Measurements from ENCODE around the gene CCDC178.

CCDC178 gene

DNA sequence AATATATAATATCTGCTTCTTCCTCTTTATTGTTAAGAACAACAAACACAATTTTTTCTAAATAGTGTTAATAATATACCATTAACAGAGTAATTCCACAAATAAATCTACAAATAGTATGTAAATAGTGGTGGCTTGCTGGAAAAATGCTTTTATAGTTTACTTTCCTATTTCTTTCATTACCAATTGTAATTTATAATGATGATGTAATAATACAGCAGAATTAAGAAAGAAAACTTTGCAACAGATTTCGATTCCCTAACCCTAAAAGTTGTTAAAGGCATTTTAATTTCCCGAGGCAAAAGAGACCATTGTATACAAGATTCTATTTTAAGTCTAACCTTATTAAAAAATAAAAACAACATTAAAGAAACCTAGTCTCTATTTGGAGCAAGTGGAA lies 307.9 kb downstream of the CCDC178 start:
- Histone ChIP-seq H3K36me3 (ENCODE audit: low read length) (no peaks in the 10 kb centered on the region), H3K9me2 (replicated peaks; ENCODE audit: insufficient read depth, low read length) (no peaks in the 10 kb centered on the region), H3K9ac (ENCODE audit: low read length) (no peak overlapping the region), H3K4me2 (ENCODE audit: low read depth, low read length, poor library complexity, severe bottlenecking) (no peak overlapping the region), H3K9me3 (ENCODE audit: insufficient read depth, low read length) (no peaks in the 10 kb centered on the region), H3K27me3 (ENCODE audit: low read length) (no peaks in the 10 kb centered on the region), H4K20me1 (ENCODE audit: low read depth, low read length) (peaks cover 4% of the 10 kb centered on the region; the same call in 1 of the 2 replicates), H2AFZ (ENCODE audit: low read depth, low read length, severe bottlenecking) (no peak overlapping the region), H3K27ac (ENCODE audit: low read depth, low read length) (no peak overlapping the region), H3K4me3 (ENCODE audit: insufficient read depth, low read length, poor library complexity, severe bottlenecking) (no peak overlapping the region), H3F3A (ENCODE audit: insufficient read depth) (no peaks in the 10 kb centered on the region), H3K79me2 (ENCODE audit: insufficient read depth, low read length) (no peaks in the 10 kb centered on the region)
- TF ChIP-seq EZH2phosphoT487 (conservative IDR thresholded peaks at IDR 0.05; ENCODE audit: low read length) = no peak
- TF ChIP-seq, protein P1, sequence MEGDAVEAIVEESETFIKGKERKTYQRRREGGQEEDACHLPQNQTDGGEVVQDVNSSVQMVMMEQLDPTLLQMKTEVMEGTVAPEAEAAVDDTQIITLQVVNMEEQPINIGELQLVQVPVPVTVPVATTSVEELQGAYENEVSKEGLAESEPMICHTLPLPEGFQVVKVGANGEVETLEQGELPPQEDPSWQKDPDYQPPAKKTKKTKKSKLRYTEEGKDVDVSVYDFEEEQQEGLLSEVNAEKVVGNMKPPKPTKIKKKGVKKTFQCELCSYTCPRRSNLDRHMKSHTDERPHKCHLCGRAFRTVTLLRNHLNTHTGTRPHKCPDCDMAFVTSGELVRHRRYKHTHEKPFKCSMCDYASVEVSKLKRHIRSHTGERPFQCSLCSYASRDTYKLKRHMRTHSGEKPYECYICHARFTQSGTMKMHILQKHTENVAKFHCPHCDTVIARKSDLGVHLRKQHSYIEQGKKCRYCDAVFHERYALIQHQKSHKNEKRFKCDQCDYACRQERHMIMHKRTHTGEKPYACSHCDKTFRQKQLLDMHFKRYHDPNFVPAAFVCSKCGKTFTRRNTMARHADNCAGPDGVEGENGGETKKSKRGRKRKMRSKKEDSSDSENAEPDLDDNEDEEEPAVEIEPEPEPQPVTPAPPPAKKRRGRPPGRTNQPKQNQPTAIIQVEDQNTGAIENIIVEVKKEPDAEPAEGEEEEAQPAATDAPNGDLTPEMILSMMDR (IDR thresholded peaks at IDR 0.05; ENCODE audit: insufficient read depth, low read length, poor library complexity, severe bottlenecking) = no peak

DNA sequence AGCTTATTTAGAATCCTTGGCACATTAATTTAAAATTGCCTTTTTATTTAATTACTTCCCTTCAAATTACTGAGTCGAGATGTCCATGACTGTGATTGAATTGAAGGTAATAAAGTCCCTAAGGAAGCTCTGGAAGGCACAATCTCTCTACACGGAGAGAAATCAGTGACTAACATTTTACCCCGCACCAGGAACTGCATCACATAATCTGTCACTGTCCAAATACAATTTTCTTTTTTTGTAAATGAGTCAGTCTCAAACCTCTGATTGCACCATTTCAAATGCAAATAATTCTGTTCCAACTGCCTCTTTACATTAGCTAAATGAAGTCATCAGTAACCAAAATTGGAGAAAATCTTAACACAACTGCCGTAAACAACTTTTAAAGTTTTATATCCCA lies 311.9 kb downstream of the CCDC178 start:
- Histone ChIP-seq H3K79me2 (ENCODE audit: insufficient read depth, low read length) (no peaks in the 10 kb centered on the region), H3K36me3 (ENCODE audit: low read length) (no peaks in the 10 kb centered on the region), H2AFZ (ENCODE audit: low read depth, low read length, severe bottlenecking) (no peak overlapping the region), H3K4me3 (ENCODE audit: insufficient read depth, low read length, poor library complexity, severe bottlenecking) (no peak overlapping the region), H3K27me3 (ENCODE audit: low read length) (no peaks in the 10 kb centered on the region), H3K27ac (ENCODE audit: low read depth, low read length) (no peak overlapping the region), H4K20me1 (ENCODE audit: low read depth, low read length) (peaks cover 4% of the 10 kb centered on the region; the same call in 1 of the 2 replicates), H3K9me3 (ENCODE audit: insufficient read depth, low read length) (no peaks in the 10 kb centered on the region), H3K9me2 (replicated peaks; ENCODE audit: insufficient read depth, low read length) (no peaks in the 10 kb centered on the region), H3K9ac (ENCODE audit: low read length) (no peak overlapping the region), H3F3A (ENCODE audit: insufficient read depth) (no peaks in the 10 kb centered on the region), H3K4me2 (ENCODE audit: low read depth, low read length, poor library complexity, severe bottlenecking) (no peak overlapping the region)
- no peak for TF ChIP-seq EZH2phosphoT487 (conservative IDR thresholded peaks at IDR 0.05; ENCODE audit: low read length)
- TF ChIP-seq, protein P1 (IDR thresholded peaks at IDR 0.05; ENCODE audit: insufficient read depth, low read length, poor library complexity, severe bottlenecking) = no peak

DNA sequence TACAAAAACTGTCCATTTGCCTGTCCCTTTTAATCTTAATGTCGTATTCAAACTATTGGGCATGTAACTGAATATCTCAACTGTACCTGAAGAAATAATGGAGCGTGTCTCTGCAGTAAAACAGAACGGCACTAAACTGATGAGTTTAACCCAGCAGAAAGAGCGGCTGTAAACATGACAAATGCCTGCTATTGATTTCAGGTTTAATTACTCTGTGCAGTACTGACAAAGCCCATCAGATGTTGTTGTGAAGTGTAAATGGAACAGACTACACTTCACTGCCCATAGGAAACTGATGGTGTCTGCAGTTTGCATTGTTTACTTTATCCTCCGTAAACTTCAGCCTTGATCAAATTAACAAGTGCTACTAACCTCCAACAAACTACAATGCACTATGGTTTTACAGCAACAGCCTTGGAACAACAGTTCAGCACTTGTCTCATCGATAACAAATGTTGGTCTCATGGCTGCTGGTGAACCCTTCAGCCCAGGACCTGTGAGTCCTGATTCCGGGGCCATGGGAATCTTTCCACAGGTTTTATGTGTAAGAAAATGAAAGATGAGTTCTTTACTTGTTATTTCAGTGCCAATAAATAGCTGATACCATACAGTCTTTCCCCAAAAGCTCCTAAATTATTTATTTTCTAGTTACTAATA lies 316.5 kb downstream of the CCDC178 start:
- Histone ChIP-seq H3K9me2 (replicated peaks; ENCODE audit: insufficient read depth, low read length) (no peaks in the 10 kb centered on the region), H3K27me3 (ENCODE audit: low read length) (no peaks in the 10 kb centered on the region), H3K9ac (ENCODE audit: low read length) (no peak overlapping the region), H3K36me3 (ENCODE audit: low read length) (no peaks in the 10 kb centered on the region), H3K27ac (ENCODE audit: low read depth, low read length) (no peak overlapping the region), H4K20me1 (ENCODE audit: low read depth, low read length) (no peaks in the 10 kb centered on the region), H3F3A (ENCODE audit: insufficient read depth) (no peaks in the 10 kb centered on the region), H3K4me3 (ENCODE audit: insufficient read depth, low read length, poor library complexity, severe bottlenecking) (no peak overlapping the region), H3K4me2 (ENCODE audit: low read depth, low read length, poor library complexity, severe bottlenecking) (no peak overlapping the region), H3K79me2 (ENCODE audit: insufficient read depth, low read length) (no peaks in the 10 kb centered on the region), H2AFZ (ENCODE audit: low read depth, low read length, severe bottlenecking) (no peak overlapping the region), H3K9me3 (ENCODE audit: insufficient read depth, low read length) (no peaks in the 10 kb centered on the region)
- TF ChIP-seq, protein P1 (IDR thresholded peaks at IDR 0.05; ENCODE audit: insufficient read depth, low read length, poor library complexity, severe bottlenecking) = no peak
- no peak for TF ChIP-seq EZH2phosphoT487 (conservative IDR thresholded peaks at IDR 0.05; ENCODE audit: low read length)

Measured in SU-DHL-6 (cell line).